Measurements from ENCODE around the gene MET.

DNA sequence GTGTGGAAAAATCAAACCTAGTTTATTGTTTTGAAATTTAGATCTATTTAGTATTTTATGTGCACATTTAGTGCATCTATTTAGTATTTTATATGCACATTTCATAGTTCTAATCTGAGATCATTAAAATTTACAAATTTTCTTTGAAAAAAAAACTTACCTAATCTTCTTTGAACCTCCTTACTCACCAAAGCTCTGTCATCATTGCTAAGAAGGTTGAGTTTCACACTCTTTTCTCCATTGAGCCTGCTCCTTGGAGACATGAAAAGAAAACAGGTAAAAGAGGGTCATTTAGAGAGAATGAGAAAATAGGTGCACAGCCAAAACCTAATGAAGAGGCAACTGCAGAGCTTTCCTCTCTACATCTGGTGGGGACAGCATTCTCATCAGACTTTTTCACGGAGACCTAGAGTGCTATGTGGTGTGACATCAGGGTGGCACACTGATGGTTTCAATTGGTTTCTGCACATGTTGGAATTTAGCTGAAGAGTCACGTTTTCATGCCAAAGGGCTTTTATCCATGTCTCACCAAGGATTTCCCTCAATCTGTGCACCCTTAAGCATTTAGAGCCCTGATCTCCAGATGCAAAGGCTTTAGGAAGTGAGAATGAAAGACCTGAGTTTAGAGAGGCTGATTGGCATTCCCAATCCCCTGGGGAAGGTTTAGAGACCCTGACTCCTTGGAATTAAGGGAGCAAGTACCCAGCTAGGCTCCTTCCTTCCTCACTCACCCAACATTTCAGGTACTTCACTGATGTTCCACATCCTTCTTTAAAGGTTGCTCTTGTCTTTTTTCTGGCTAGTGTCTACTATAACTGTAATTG is 101.1 kb downstream of the MET start:
- TF ChIP-seq TCF12 (IDR thresholded peaks at IDR 0.05; ENCODE audit: low read depth) (no peak), FOXM1 (IDR thresholded peaks at IDR 0.05; ENCODE audit: borderline replicate concordance, low read depth) (no peak), CREB1 (IDR thresholded peaks at IDR 0.05; ENCODE audit: low read depth) (no peak), TEAD4 (IDR thresholded peaks at IDR 0.05) (no peak), EP300 (IDR thresholded peaks at IDR 0.05; ENCODE audit: borderline replicate concordance) (no peak), YY1 (IDR thresholded peaks at IDR 0.05; ENCODE audit: low read depth) (no peak), RAD21 (IDR thresholded peaks at IDR 0.05; ENCODE audit: low read depth) (no peak), TAF1 (IDR thresholded peaks at IDR 0.05; ENCODE audit: low read depth) (no peak), CEBPB (IDR thresholded peaks at IDR 0.05) (no peak), NFIC (IDR thresholded peaks at IDR 0.05) (no peak)
- TF ChIP-seq, protein P1, sequence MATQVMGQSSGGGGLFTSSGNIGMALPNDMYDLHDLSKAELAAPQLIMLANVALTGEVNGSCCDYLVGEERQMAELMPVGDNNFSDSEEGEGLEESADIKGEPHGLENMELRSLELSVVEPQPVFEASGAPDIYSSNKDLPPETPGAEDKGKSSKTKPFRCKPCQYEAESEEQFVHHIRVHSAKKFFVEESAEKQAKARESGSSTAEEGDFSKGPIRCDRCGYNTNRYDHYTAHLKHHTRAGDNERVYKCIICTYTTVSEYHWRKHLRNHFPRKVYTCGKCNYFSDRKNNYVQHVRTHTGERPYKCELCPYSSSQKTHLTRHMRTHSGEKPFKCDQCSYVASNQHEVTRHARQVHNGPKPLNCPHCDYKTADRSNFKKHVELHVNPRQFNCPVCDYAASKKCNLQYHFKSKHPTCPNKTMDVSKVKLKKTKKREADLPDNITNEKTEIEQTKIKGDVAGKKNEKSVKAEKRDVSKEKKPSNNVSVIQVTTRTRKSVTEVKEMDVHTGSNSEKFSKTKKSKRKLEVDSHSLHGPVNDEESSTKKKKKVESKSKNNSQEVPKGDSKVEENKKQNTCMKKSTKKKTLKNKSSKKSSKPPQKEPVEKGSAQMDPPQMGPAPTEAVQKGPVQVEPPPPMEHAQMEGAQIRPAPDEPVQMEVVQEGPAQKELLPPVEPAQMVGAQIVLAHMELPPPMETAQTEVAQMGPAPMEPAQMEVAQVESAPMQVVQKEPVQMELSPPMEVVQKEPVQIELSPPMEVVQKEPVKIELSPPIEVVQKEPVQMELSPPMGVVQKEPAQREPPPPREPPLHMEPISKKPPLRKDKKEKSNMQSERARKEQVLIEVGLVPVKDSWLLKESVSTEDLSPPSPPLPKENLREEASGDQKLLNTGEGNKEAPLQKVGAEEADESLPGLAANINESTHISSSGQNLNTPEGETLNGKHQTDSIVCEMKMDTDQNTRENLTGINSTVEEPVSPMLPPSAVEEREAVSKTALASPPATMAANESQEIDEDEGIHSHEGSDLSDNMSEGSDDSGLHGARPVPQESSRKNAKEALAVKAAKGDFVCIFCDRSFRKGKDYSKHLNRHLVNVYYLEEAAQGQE (IDR thresholded peaks at IDR 0.05; ENCODE audit: low read depth), result no peak
- TF ChIP-seq, protein P2, sequence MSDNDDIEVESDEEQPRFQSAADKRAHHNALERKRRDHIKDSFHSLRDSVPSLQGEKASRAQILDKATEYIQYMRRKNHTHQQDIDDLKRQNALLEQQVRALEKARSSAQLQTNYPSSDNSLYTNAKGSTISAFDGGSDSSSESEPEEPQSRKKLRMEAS (IDR thresholded peaks at IDR 0.05), result no peak
